Keratinocyte (primary cell): ENCODE measurements around the gene TP63.

Experiments used
- CTCF ChIP-seq, 3 experiments: IDR thresholded peaks in 1 of 3; conservative IDR thresholded peaks in 1 of 3; optimal IDR thresholded peaks in 1 of 3; 2 replicates in 2 of 3; 3 replicates in 1 of 3; pipeline versions ENCODE3 to v1.5.1; 2011; ENCODE audit warnings: low read length in 3 of 3, mild to moderate bottlenecking in 3 of 3, moderate library complexity in 2 of 3, control low read depth in 1 of 3, inconsistent platforms in 1 of 3; ENCODE audit not compliant: insufficient read depth in 2 of 3; ENCODE audit errors: extremely low read depth in 1 of 3
- EZH2 ChIP-seq: IDR thresholded peaks from one replicate; pipeline ENCODE4 v1.6.1; 2012; ENCODE audit warnings: inconsistent platforms, mild to moderate bottlenecking, low read length, moderate library complexity

GRCh38 chr3:189622629-189623028 lies 8.6 kb upstream of the TP63 start:
- TF ChIP-seq CTCF (optimal IDR thresholded peaks at IDR 0.05 in 1 of 3, IDR thresholded peaks at IDR 0.05 in 1 of 3, conservative IDR thresholded peaks at IDR 0.05 in 1 of 3; ENCODE audit: extremely low read depth in 1 of 3, insufficient read depth in 2 of 3, low read length in 3 of 3) = no peak
- TF ChIP-seq EZH2 = no peak
